HCT116 (cell line): ENCODE measurements around the gene ICAM2. TPM values are rescaled to one million over a fixed set of nuclear protein-coding genes. Genes with fewer than 3 reads are reported as not detected.

ENCODE experiments used
- ATAC-seq: fragments of 200-7000 bp; cut with Tn5 transposase; 2 replicates; pipeline ENCODE4 v1.9.1; 2020; ENCODE audit warnings: mild to moderate bottlenecking, moderate library complexity
- BruUV-seq: library from RNA; stranded (reverse); fragments of 400-500 nt; replicated peaks from 2 replicates; lab custom pipeline; 2021; lab: Mats Ljungman, UMichigan
- CTCF ChIA-PET: fragments of 300-600 bp; sonication (Branson Sonifier 250); formaldehyde crosslinking; loops from one replicate; lab custom pipeline; 2021; ENCODE audit warnings: antibody characterized with exemption; lab: Charles Lee
- POLR2A ChIA-PET: fragments of 300-600, 350-600 bp; sonication (Branson Sonifier 250); formaldehyde crosslinking; loops from one replicate; lab custom pipeline; 2021; ENCODE audit warnings: antibody characterized with exemption; lab: Charles Lee
- RAD21 ChIA-PET, 2 experiments: fragments of 300-600 bp; sonication (Branson Sonifier 250); formaldehyde crosslinking; loops; one replicate each; lab custom pipeline; 2023; ENCODE audit warnings: low total read pairs in 2 of 2; ENCODE audit not compliant: uncharacterized antibody in 2 of 2, unreplicated experiment in 2 of 2, low non-redundant PET in 1 of 2; lab: Charles Lee
- DNase-seq: peaks from one replicate; pipeline ENCODE4 v3.0.0-alpha.2; 2010; ENCODE audit warnings: low read depth, low spot score
- H2AFZ ChIP-seq: fragments of 200-600 bp; shearing (Covaris generic), sonication (generic); 2 replicates; pipeline ENCODE4 v1.6.1; 2017; ENCODE audit warnings: low read depth, mixed run types, mixed read lengths, antibody characterized with exemption, low read length; ENCODE audit not compliant: poor library complexity, severe bottlenecking
- H3K27ac ChIP-seq: 2 replicates; pipeline ENCODE4 v1.5.1; 2012; ENCODE audit warnings: low read depth, low read length
- H3K27me3 ChIP-seq: fragments of 200-600 bp; sonication (generic); 2 replicates; pipeline ENCODE4 v1.6.1; 2016; ENCODE audit warnings: mixed run types, low read length, mixed read lengths; ENCODE audit not compliant: insufficient read depth
- H3K36me3 ChIP-seq, 2 experiments: fragments of 200-500 bp in 1 of 2; fragments of 200-600 bp in 1 of 2; sonication (Bioruptor generic) in 1 of 2; sonication (generic) in 1 of 2; 2 replicates each; pipeline versions ENCODE4 v1.5.1 to v1.6.1; 2014 to 2016; ENCODE audit warnings: low read length in 2 of 2, inconsistent platforms in 1 of 2, mixed read lengths in 1 of 2, mixed run types in 1 of 2; ENCODE audit not compliant: insufficient read depth in 2 of 2, control insufficient read depth in 1 of 2
- H3K4me1 ChIP-seq, 2 experiments: fragments of 200-600 bp in 1 of 2; sonication (generic) in 1 of 2; 2 replicates each; pipeline versions ENCODE4 v1.5.1 to v1.6.1; 2012 to 2017; ENCODE audit warnings: low read length in 2 of 2, inconsistent platforms in 1 of 2, mild to moderate bottlenecking in 1 of 2, mixed read lengths in 1 of 2, mixed run types in 1 of 2, moderate library complexity in 1 of 2; ENCODE audit not compliant: insufficient read depth in 2 of 2, control insufficient read depth in 1 of 2
- H3K4me2 ChIP-seq: fragments of 200-600 bp; sonication (generic); 2 replicates; pipeline ENCODE4 v1.6.1; 2017; ENCODE audit warnings: mixed run types, low read length, mixed read lengths
- H3K4me3 ChIP-seq, 2 experiments: fragments of 200-600 bp in 1 of 2; sonication (generic) in 1 of 2; replicated peaks in 1 of 2; 2 replicates each; pipeline ENCODE4 v1.5.1; 2011 to 2016; ENCODE audit warnings: low read length in 2 of 2, control low read depth in 1 of 2, low read depth in 1 of 2, mild to moderate bottlenecking in 1 of 2, mixed read lengths in 1 of 2, mixed run types in 1 of 2
- H3K79me2 ChIP-seq: fragments of 200-600 bp; sonication (generic); 2 replicates; pipeline ENCODE4 v1.6.1; 2017; ENCODE audit warnings: mild to moderate bottlenecking, mixed run types, low read length, moderate library complexity, mixed read lengths; ENCODE audit not compliant: insufficient read depth
- H3K9ac ChIP-seq: fragments of 200-600 bp; sonication (generic); 2 replicates; pipeline ENCODE4 v1.6.1; 2016; ENCODE audit warnings: low read length, mixed read lengths
- H3K9me2 ChIP-seq: fragments of 200-600 bp; sonication (generic), shearing (Covaris generic); 2 replicates; pipeline ENCODE4 v1.6.1; 2017; ENCODE audit warnings: mixed run types, mild to moderate bottlenecking, moderate library complexity; ENCODE audit not compliant: insufficient read depth
- H3K9me3 ChIP-seq, 2 experiments: fragments of 200-500 bp in 1 of 2; fragments of 200-600 bp in 1 of 2; sonication (Bioruptor generic) in 1 of 2; sonication (generic) in 1 of 2; 2 replicates each; pipeline ENCODE4 v1.6.1; 2014 to 2017; ENCODE audit warnings: low read length in 2 of 2, mixed read lengths in 2 of 2, inconsistent platforms in 1 of 2, low read depth in 1 of 2, mild to moderate bottlenecking in 1 of 2, mixed run types in 1 of 2, moderate library complexity in 1 of 2; ENCODE audit not compliant: control insufficient read depth in 1 of 2, insufficient read depth in 1 of 2
- H4K20me1 ChIP-seq: fragments of 200-600 bp; sonication (generic), shearing (Covaris generic); 2 replicates; pipeline ENCODE4 v1.6.1; 2017; ENCODE audit warnings: mixed run types, mild to moderate bottlenecking, moderate library complexity; ENCODE audit not compliant: insufficient read depth
- ATF3 ChIP-seq: IDR thresholded peaks from 2 replicates; pipeline ENCODE4 v1.6.1; 2012
- CEBPB ChIP-seq: IDR thresholded peaks from 2 replicates; pipeline ENCODE4 v1.6.1; 2012; ENCODE audit warnings: low read depth
- CTCF ChIP-seq, 3 experiments: fragments of 200-600 bp in 1 of 3; sonication (generic) in 1 of 3; IDR thresholded peaks in 2 of 3; conservative IDR thresholded peaks in 1 of 3; 2 replicates each; pipeline ENCODE4 v1.5.1; 2012 to 2017; ENCODE audit warnings: low read depth in 2 of 3, low read length in 2 of 3, antibody characterized with exemption in 1 of 3, borderline replicate concordance in 1 of 3, control low read depth in 1 of 3, mild to moderate bottlenecking in 1 of 3, mixed read lengths in 1 of 3, mixed run types in 1 of 3, moderate library complexity in 1 of 3; ENCODE audit not compliant: insufficient read depth in 1 of 3
- ELF1 ChIP-seq: IDR thresholded peaks from 2 replicates; pipeline ENCODE4 v1.6.1; 2012; ENCODE audit warnings: low read depth, borderline replicate concordance
- EZH2 ChIP-seq: fragments of 200-600 bp; sonication (generic); IDR thresholded peaks from 2 replicates; pipeline ENCODE4 v1.6.1; 2017; ENCODE audit warnings: antibody characterized with exemption, mixed run types
- MAX ChIP-seq: IDR thresholded peaks from 2 replicates; pipeline ENCODE4 v1.6.1; 2012
- POLR2A ChIP-seq: IDR thresholded peaks from 2 replicates; pipeline ENCODE4 v1.7.0; 2011; ENCODE audit warnings: borderline replicate concordance; ENCODE audit not compliant: insufficient read depth, insufficient read length; ENCODE audit errors: extremely low read depth
- POLR2AphosphoS5 ChIP-seq: IDR thresholded peaks from 2 replicates; pipeline ENCODE4 v1.6.1; 2011; ENCODE audit warnings: mild to moderate bottlenecking, low read depth, low read length, moderate library complexity
- RAD21 ChIP-seq: IDR thresholded peaks from 2 replicates; pipeline ENCODE4 v1.6.1; 2012; ENCODE audit warnings: low read depth, mild to moderate bottlenecking
- REST ChIP-seq: IDR thresholded peaks from 2 replicates; pipeline ENCODE4 v1.6.1; 2012; ENCODE audit warnings: low read depth
- SIN3A ChIP-seq: IDR thresholded peaks from 2 replicates; pipeline ENCODE4 v1.6.1; 2012; ENCODE audit warnings: low read depth
- SP1 ChIP-seq: IDR thresholded peaks from 2 replicates; pipeline ENCODE4 v1.6.1; 2012; ENCODE audit warnings: low read depth
- intact Hi-C: fragments of 100-400 bp; cut with micrococcal nuclease; formaldehyde crosslinking; loops from 2 replicates; pipeline ENCODE4 v1.10.0; 2022
- total RNA-seq: library from RNA; stranded (reverse); gene quantifications from one replicate; pipeline ENCODE4 v1.2.1, GENCODE V29; 2021; ENCODE audit not compliant: unreplicated experiment

ICAM2 gene
- total RNA-seq, 1 experiment from 2014 or later: 0.61 TPM

GRCh38 chr17:64041912-64042311 is 21.5 kb upstream of the ICAM2 start:
- TF ChIP-seq REST (no peak), ELF1 (no peak), MAX (no peak), RAD21 (no peak), ATF3 (no peak), POLR2A (no peak), CEBPB (no peak), SIN3A (no peak), SP1 (no peak), POLR2AphosphoS5 (no peak), EZH2 (no peak), CTCF (IDR thresholded peaks at IDR 0.05 in 2 of 3, conservative IDR thresholded peaks at IDR 0.05 in 1 of 3; ENCODE audit: borderline replicate concordance in 1 of 3, insufficient read depth in 1 of 3, low read depth in 2 of 3, low read length in 2 of 3) (no peak)
- Histone ChIP-seq H4K20me1 (no peaks in the 10 kb centered on the region), H3K9me3 (no peaks in the 10 kb centered on the region), H3K9me2 (no peaks in the 10 kb centered on the region), H3K4me1 (no peaks in the 10 kb centered on the region), H3K9ac (no peak overlapping the region), H3K36me3 (peaks cover 0 to 10% of the 10 kb centered on the region in 2 experiments; a peak in 3 of 4 replicates), H3K4me3 (no peak overlapping the region), H2AFZ (no peak overlapping the region), H3K27ac (no peak overlapping the region), H3K79me2 (no peaks in the 10 kb centered on the region), H3K27me3 (no peaks in the 10 kb centered on the region), H3K4me2 (no peak overlapping the region)
- no peak for ATAC-seq
- RAD21 ChIA-PET: no interaction called here
- no TSS peak for BruUV-seq
- POLR2A ChIA-PET: no interaction called here
- DNase-seq: no peak
- intact Hi-C loops: no loop called here
- CTCF ChIA-PET: interaction anchor here (1.2 to 3.7 kb wide), 4 partner anchors 13 to 123 kb away, joined by 4 to 17 read pairs (median 7); partner anchors contain the start of gene GH1
